Skin epidermis (tissue), 12 donors: ENCODE results near the gene HCK.

Source experiments
- H3K27ac ChIP-seq, 21 experiments: fragments of 200-600 bp; sonication (generic) in 11 of 21; one replicate each; pipeline ENCODE4 v1.5.0; 2020; ENCODE audit warnings: mild to moderate bottlenecking in 3 of 21, inconsistent platforms in 2 of 21, moderate library complexity in 2 of 21
- H3K4me3 ChIP-seq, 7 experiments: fragments of 200-600 bp; sonication (generic) in 2 of 7; one replicate each; pipeline ENCODE4 v1.5.0; 2020; ENCODE audit warnings: inconsistent platforms in 2 of 7, mild to moderate bottlenecking in 2 of 7, moderate library complexity in 1 of 7

The HCK gene

GRCh38 chr20:32144898-32145662, 93.0 kb downstream of the HCK start:
- Histone ChIP-seq H3K27ac (no peak overlapping the region), H3K4me3 (no peak overlapping the region)

GRCh38 chr20:32149566-32150170, 97.6 kb downstream of the HCK start:
- Histone ChIP-seq H3K27ac (no peak overlapping the region), H3K4me3 (no peak overlapping the region)

GRCh38 chr20:32150291-32150848, 98.3 kb downstream of the HCK start:
- Histone ChIP-seq H3K4me3 (no peak overlapping the region), H3K27ac (no peak overlapping the region)
